Ovary (tissue), 9 donors: ENCODE measurements around the gene FALEC. TPM values are rescaled to one million over a fixed set of nuclear protein-coding genes. Genes with fewer than 3 reads are reported as not detected.
A peak's percentile ranks its signal among the peaks of the same experiment; 100 is the strongest.

Source experiments
- DNase-seq, 5 donors: peaks; one replicate each; pipeline ENCODE4 v3.0.0-alpha.2; 2019 to 2020
- H3K27ac ChIP-seq, 2 donors: fragments of 200-600 bp; one replicate each; pipeline versions ENCODE4 v1.5.1 to v1.8.0; 2019 to 2022
- H3K27me3 ChIP-seq: fragments of 200-600 bp; one replicate; pipeline ENCODE4 v1.8.0; 2022
- H3K36me3 ChIP-seq: fragments of 200-600 bp; sonication (generic); one replicate; pipeline ENCODE4 v1.5.1; 2019
- H3K4me1 ChIP-seq: one replicate; pipeline ENCODE4 v1.8.1; 2013; ENCODE audit warnings: mild to moderate bottlenecking, moderate library complexity; ENCODE audit not compliant: insufficient read depth
- H3K4me3 ChIP-seq: fragments of 200-600 bp; sonication (generic); one replicate; pipeline ENCODE4 v1.5.1; 2017
- H3K9me3 ChIP-seq, 2 donors: fragments of 200-600 bp in 1 of 2; sonication (generic) in 1 of 2; one replicate each; pipeline versions ENCODE4 v1.5.1 to v1.8.1; 2013 to 2019; ENCODE audit warnings: mild to moderate bottlenecking in 1 of 2, moderate library complexity in 1 of 2
- EP300 ChIP-seq: sonication (generic); formaldehyde crosslinking; IDR thresholded peaks from one replicate; pipeline ENCODE4 v1.6.1; 2017; ENCODE audit warnings: antibody characterized with exemption
- POLR2A ChIP-seq: fragments of 450-650 bp; IDR thresholded peaks from one replicate; pipeline ENCODE4 v1.6.1; 2017; ENCODE audit warnings: antibody characterized with exemption, mild to moderate bottlenecking, moderate library complexity
- WGBS, 3 donors: extraction: QIAGEN DNeasy Blood & Tissue Kit in 1 of 3; methylation state at CpG; one replicate each; pipeline versions ENCODE4 v1.1.5 to v1.1.7; 2013 to 2017; 5-methylcytosine and 5-hydroxymethylcytosine counted together
- intact Hi-C, 4 donors: fragments of 100-400 bp; cut with DNase I; formaldehyde crosslinking; loops; one replicate each; pipeline versions ENCODE4 v1.11.0 to v1.15.1; 2022 to 2023
- polyA plus RNA-seq, 2 donors: library from polyadenylated mRNA; stranded (reverse); fragments of 200-250 nt in 1 of 2; fragments of 350-450 nt in 1 of 2; fragmentation: Illumina TruSeq in 1 of 2; extraction: RNeasy Lipid Tissue Mini Kit (QIAGEN cat#74804) in 1 of 2; gene quantifications; one replicate each; pipeline ENCODE4 v1.2.3, GENCODE V29; 2013 to 2014
- total RNA-seq, 7 donors: library from RNA; depleted of rRNA in 2 of 7; stranded (reverse); fragments of >200 nt in 2 of 7; fragmentation: NEBNext Ultra II Directional in 3 of 7; extraction: Animal tissue kit (Norgen Biotek cat#: 25700) in 3 of 7; gene quantifications; one replicate each; pipeline versions ENCODE4 v1.1.0 to v1.2.4, GENCODE V29; 2016 to 2023
- TF ChIP-seq, protein P1 (sequence below), 3 donors: fragments of 450-650 bp in 2 of 3; fragments of 200-600 bp in 1 of 3; IDR thresholded peaks; one replicate each; pipeline versions ENCODE4 v1.5.1 to v1.8.0; 2016 to 2022; ENCODE audit warnings: antibody characterized with exemption in 3 of 3, mild to moderate bottlenecking in 1 of 3
- donor health status: DM: no; HTN: no; CAD: no; lungs with moderate emphysema.
- donor health status: DM: no; HTN: no; CAD: no.
- donor health status: Bipolar disorder and iron deficiency.
- donor health status: DM: yes; HTN: yes; CAD: no.
- donor health status: DM: no; HTN: no; CAD: no.
- donor health status: DM: yes; HTN: yes; CAD: no.

Gene FALEC
- total and polyA plus RNA-seq, 9 donors, result 0.51 to 1.7 (median 0.77) TPM; not detected in 5

DNA sequence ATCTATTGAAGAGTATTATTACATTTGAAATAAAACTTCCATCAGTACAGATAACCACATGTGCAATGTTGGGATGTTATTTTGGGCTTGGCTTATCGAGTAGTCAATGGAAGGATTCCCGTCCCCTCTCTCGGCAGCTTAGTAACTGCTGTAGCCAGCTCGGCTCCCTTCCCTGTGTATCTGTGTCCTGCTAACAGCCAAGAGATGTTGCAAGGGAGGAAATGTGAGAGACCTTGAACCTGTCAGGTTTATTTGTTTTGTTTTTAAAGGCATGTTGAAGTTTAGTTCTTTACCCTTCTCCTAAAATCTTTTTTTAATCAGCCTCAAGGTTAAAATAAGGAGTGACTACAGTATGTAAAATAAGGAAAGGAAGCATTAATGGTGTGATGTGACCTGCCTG, 41.9 kb upstream of the FALEC start:
- intact Hi-C loops, result loop anchor here in 1 of 4 donors (5.0 kb wide), 1 partner anchor 59 kb away; no protein-coding TSS in a partner anchor
- WGBS, 3 donors, result 4 to 12% (median 6%) methylated on average over 4 of the region's 4 CpGs
- Histone ChIP-seq H3K27me3 (no peaks in the 10 kb centered on the region), H3K36me3 (no peaks in the 10 kb centered on the region), H3K4me3 (no peak overlapping the region), H3K4me1 (peaks cover 19% of the 10 kb centered on the region), H3K27ac (peak overlapping the region in 1 of 2 donors; percentile 56), H3K9me3 (no peaks in the 10 kb centered on the region)
- TF ChIP-seq POLR2A, result no peak
- TF ChIP-seq EP300, result no peak
- TF ChIP-seq, protein P1, sequence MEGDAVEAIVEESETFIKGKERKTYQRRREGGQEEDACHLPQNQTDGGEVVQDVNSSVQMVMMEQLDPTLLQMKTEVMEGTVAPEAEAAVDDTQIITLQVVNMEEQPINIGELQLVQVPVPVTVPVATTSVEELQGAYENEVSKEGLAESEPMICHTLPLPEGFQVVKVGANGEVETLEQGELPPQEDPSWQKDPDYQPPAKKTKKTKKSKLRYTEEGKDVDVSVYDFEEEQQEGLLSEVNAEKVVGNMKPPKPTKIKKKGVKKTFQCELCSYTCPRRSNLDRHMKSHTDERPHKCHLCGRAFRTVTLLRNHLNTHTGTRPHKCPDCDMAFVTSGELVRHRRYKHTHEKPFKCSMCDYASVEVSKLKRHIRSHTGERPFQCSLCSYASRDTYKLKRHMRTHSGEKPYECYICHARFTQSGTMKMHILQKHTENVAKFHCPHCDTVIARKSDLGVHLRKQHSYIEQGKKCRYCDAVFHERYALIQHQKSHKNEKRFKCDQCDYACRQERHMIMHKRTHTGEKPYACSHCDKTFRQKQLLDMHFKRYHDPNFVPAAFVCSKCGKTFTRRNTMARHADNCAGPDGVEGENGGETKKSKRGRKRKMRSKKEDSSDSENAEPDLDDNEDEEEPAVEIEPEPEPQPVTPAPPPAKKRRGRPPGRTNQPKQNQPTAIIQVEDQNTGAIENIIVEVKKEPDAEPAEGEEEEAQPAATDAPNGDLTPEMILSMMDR (IDR thresholded peaks at IDR 0.05), result no peak
- DNase-seq, result peak; percentile 56 to 82 (median 67)

- 21 to 26% (median 23%) methylated on average over 4 of the region's 4 CpGs for WGBS, 3 donors
Observed at GRCh38 chr1:150474869-150475268, 40.7 kb upstream of the FALEC start.

GRCh38 chr1:150476754-150477153, 38.8 kb upstream of the FALEC start:
- Histone ChIP-seq H3K4me3 (no peak overlapping the region), H3K36me3 (no peaks in the 10 kb centered on the region), H3K27ac (peak overlapping the region; percentile 10 to 14), H3K9me3 (no peaks in the 10 kb centered on the region), H3K4me1 (peaks cover 19% of the 10 kb centered on the region), H3K27me3 (no peaks in the 10 kb centered on the region)
- DNase-seq, result no peak
- TF ChIP-seq, protein P1 (IDR thresholded peaks at IDR 0.05), result no peak
- WGBS, 3 donors, result 21 to 31% (median 31%) methylated on average over 3 of the region's 3 CpGs
- intact Hi-C loops, result no loop called here

More at GRCh38 chr1:150474869-150475268, 40.7 kb upstream of the FALEC start:
- H3K4me3 ChIP-seq, result no peak overlapping the region
- TF ChIP-seq, protein P1 (IDR thresholded peaks at IDR 0.05), result no peak
- TF ChIP-seq EP300 (no peak), POLR2A (no peak)
- H3K9me3 ChIP-seq, result no peaks in the 10 kb centered on the region
- DNase-seq, result no peak
- no peaks in the 10 kb centered on the region for H3K36me3 ChIP-seq
- H3K27me3 ChIP-seq, result no peaks in the 10 kb centered on the region
- intact Hi-C loops, result loop anchor here in 1 of 4 donors (5.0 kb wide), 1 partner anchor 57 kb away; no protein-coding TSS in a partner anchor
- peaks cover 19% of the 10 kb centered on the region for H3K4me1 ChIP-seq
- peak overlapping the region in 1 of 2 donors; percentile 33 for H3K27ac ChIP-seq

DNA sequence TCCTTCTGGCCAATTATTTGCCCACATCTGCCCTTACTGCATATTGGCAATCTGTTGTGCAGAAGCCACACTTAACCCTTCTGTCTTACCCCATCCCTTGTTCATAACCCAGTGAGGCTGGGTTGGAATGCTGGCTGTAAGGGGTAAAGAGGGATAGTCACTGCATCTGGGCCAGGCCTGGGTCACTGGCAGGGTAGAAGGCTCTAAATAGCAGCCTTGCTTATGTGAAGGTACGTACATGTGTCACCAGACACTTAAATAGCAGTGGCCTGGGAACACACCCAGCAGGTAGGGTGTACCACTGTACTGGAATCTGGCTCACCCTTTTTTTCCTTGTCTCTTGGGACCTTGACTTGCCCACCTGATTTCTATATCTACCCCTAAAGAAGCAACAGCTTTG, 38.2 kb upstream of the FALEC start:
- TF ChIP-seq POLR2A (no peak), EP300 (no peak)
- TF ChIP-seq, protein P1 (IDR thresholded peaks at IDR 0.05), result no peak
- H3K4me1 ChIP-seq, result peaks cover 19% of the 10 kb centered on the region

More for the DNA sequence above, 38.2 kb upstream of the FALEC start:
- Histone ChIP-seq H3K9me3 (no peaks in the 10 kb centered on the region), H3K27me3 (no peaks in the 10 kb centered on the region), H3K27ac (no peak overlapping the region), H3K36me3 (no peaks in the 10 kb centered on the region), H3K4me3 (no peak overlapping the region)
- 82 to 95% (median 91%) methylated on average over 1 of the region's 1 CpG for WGBS, 3 donors
- intact Hi-C loops, result no loop called here
- DNase-seq, result peak in 1 of 5 donors; percentile 15
